ENCODE results near the gene RRAGD. TPM values are rescaled to one million over a fixed set of nuclear protein-coding genes. Genes with fewer than 3 reads are reported as not detected.

RRAGD gene
- total RNA-seq, 4 donors from 2014 or later, result 18.7 to 31.4 (median 19.9) TPM

DNA sequence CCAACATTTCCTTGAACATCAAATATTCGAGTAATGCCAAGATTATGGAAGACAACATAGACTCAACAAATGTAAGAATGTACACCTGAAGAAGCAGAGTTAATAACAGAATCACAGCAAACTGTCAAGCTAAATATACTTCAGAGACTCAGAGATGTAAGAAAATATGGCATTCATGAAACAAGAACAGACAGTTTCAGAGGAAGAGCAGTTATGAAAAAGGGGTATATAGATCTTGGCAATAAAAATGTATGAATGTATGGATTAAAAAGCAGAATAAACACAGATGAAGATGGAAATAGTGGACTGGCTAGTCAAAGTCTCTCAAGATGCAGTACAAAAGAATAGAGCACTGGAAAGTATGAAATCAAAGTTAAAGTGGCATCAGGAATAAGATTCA, 18.4 kb downstream of the RRAGD start:
- Histone ChIP-seq H3K27me3 (no peaks in the 10 kb centered on the region), H3K36me3 (no peaks in the 10 kb centered on the region), H3K9me3 (no peaks in the 10 kb centered on the region), H3K27ac (replicated peaks in 1 of 4) (no peak overlapping the region), H3K4me1 (no peaks in the 10 kb centered on the region), H3K4me3 (no peak overlapping the region)
- no peak for DNase-seq (ENCODE audit: extremely low spot score)
- intact Hi-C loops (cut with DNase I), result no loop called here
- TF ChIP-seq POLR2A (IDR thresholded peaks at IDR 0.05; ENCODE audit: low read depth), result no peak
- TF ChIP-seq EP300 (IDR thresholded peaks at IDR 0.05), result no peak
- no peak for TF ChIP-seq POLR2AphosphoS5 (IDR thresholded peaks at IDR 0.05)
- TF ChIP-seq, protein P1, sequence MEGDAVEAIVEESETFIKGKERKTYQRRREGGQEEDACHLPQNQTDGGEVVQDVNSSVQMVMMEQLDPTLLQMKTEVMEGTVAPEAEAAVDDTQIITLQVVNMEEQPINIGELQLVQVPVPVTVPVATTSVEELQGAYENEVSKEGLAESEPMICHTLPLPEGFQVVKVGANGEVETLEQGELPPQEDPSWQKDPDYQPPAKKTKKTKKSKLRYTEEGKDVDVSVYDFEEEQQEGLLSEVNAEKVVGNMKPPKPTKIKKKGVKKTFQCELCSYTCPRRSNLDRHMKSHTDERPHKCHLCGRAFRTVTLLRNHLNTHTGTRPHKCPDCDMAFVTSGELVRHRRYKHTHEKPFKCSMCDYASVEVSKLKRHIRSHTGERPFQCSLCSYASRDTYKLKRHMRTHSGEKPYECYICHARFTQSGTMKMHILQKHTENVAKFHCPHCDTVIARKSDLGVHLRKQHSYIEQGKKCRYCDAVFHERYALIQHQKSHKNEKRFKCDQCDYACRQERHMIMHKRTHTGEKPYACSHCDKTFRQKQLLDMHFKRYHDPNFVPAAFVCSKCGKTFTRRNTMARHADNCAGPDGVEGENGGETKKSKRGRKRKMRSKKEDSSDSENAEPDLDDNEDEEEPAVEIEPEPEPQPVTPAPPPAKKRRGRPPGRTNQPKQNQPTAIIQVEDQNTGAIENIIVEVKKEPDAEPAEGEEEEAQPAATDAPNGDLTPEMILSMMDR (IDR thresholded peaks at IDR 0.05), result no peak
- WGBS, result 100% methylated on average over 1 of the region's 1 CpG

DNA sequence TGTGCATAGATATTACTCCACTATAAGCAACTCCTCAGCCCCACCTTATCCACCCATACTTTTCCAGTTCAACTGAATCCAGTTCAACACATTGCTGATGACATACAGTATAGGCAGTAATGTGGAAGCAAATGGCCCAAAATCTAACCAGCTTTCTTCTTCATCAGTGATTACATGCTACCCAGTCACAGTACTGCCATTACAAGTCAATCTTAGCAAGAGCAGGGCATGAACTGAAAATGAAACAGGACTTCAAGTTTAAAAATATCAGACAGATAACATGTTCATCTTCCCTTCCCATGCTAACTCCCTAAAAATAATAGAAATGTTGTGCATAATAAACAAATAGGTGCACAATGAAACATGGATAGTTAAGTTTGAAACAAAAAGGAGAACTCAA, 19.2 kb downstream of the RRAGD start:
- DNase-seq (ENCODE audit: extremely low spot score), result peak; percentile 7
- Histone ChIP-seq H3K36me3 (no peaks in the 10 kb centered on the region), H3K4me1 (no peaks in the 10 kb centered on the region), H3K4me3 (no peak overlapping the region), H3K27ac (replicated peaks in 1 of 4) (no peak overlapping the region), H3K9me3 (no peaks in the 10 kb centered on the region), H3K27me3 (no peaks in the 10 kb centered on the region)
- intact Hi-C loops (cut with DNase I), result no loop called here
- TF ChIP-seq POLR2A (IDR thresholded peaks at IDR 0.05; ENCODE audit: low read depth) (no peak), POLR2AphosphoS5 (IDR thresholded peaks at IDR 0.05) (no peak), EP300 (IDR thresholded peaks at IDR 0.05) (no peak)
- TF ChIP-seq, protein P1 (IDR thresholded peaks at IDR 0.05), result no peak

DNA sequence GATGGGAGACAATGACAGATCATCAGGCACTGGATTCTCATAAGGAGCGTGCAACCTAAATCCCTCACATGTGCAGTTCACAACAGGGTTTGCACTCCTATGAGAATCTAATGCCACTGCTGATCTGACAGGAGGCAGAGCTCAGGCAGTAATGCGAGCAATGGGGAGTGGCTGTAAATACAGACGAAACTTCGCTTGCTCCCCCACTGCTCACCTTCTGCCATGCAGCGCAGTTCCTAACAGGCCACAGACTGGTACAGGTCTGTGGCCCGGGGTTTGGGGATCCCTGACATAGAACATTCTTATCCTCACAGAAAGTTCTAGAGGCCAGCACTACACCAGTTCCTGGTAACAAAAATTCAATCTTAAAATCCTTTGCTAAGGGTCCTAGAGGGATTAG, 23.2 kb downstream of the RRAGD start:
- WGBS, result 90% methylated on average over 5 of the region's 6 CpGs
- Histone ChIP-seq H3K27ac (replicated peaks in 1 of 4) (no peak overlapping the region), H3K9me3 (no peaks in the 10 kb centered on the region), H3K27me3 (no peaks in the 10 kb centered on the region), H3K36me3 (peaks cover 0 to 5% (median 0%) of the 10 kb centered on the region in 4 donors), H3K4me3 (no peak overlapping the region), H3K4me1 (peaks cover 0 to 3% (median 0%) of the 10 kb centered on the region in 4 donors)
- DNase-seq (ENCODE audit: extremely low spot score), result no peak
- TF ChIP-seq, protein P1 (IDR thresholded peaks at IDR 0.05), result no peak
- TF ChIP-seq EP300 (IDR thresholded peaks at IDR 0.05), result no peak
- TF ChIP-seq POLR2AphosphoS5 (IDR thresholded peaks at IDR 0.05), result no peak
- no peak for TF ChIP-seq POLR2A (IDR thresholded peaks at IDR 0.05; ENCODE audit: low read depth)
- intact Hi-C loops (cut with DNase I), result no loop called here

DNA sequence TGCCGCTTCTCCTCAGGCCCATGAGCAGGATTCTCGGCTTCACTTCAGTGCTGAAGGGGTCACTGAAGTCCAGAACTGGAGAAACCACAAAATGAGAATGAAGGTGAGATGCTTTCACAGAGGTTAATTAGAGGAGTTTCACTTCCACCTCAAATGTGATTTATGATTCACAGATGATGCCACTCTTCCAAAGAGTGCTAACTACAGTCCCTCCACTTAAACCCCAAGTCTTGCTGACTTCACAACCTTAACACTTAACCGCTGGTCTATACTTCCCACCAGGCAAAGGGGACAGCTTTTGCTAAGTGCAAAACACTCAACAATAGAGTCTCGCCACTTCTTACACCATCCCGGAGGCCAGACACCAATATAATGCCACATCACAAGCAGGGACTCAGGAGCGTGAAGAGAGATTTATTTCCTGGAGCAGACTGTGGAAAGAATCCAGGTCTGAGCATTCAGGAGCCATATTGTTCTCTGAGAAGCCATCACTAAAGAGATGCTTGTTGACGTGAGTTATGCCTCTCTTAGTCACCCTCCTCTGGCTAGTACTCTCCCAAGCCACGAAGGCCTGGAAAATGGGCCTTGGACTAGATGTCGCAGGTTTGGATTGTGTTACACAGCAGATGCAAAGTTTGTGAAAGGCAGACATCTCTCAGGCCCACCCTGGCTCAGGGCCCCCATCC, 24.4 kb downstream of the RRAGD start:
- H3K4me1 ChIP-seq, result peaks cover 0 to 3% (median 0%) of the 10 kb centered on the region in 4 donors
- H3K9me3 ChIP-seq, result no peaks in the 10 kb centered on the region
- intact Hi-C loops (cut with DNase I), result no loop called here
- H3K27me3 ChIP-seq, result no peaks in the 10 kb centered on the region
- H3K36me3 ChIP-seq, result peaks cover 0 to 5% (median 0%) of the 10 kb centered on the region in 4 donors
- 91% methylated on average over 9 of the region's 9 CpGs for WGBS
- H3K4me3 ChIP-seq, result no peak overlapping the region
- no peak for TF ChIP-seq EP300 (IDR thresholded peaks at IDR 0.05)
- no peak for TF ChIP-seq POLR2A (IDR thresholded peaks at IDR 0.05; ENCODE audit: low read depth)
- no peak for TF ChIP-seq POLR2AphosphoS5 (IDR thresholded peaks at IDR 0.05)
- TF ChIP-seq, protein P1 (IDR thresholded peaks at IDR 0.05), result no peak
- no peak overlapping the region for H3K27ac ChIP-seq (replicated peaks in 1 of 4)
- no peak for DNase-seq (ENCODE audit: extremely low spot score)

All from esophagus muscularis mucosa (tissue), 4 donors.